Measurements from ENCODE around the gene PFN3.

Gene PFN3

GRCh38 chr5:177437623-177438022 lies 37.2 kb upstream of the PFN3 start:
- no peak for DNase-seq (ENCODE audit: low read depth)

- no peak for DNase-seq (ENCODE audit: low read depth)
Observed at GRCh38 chr5:177435847-177436536, 35.5 kb upstream of the PFN3 start.

- no peak for DNase-seq (ENCODE audit: low read depth)
Observed at GRCh38 chr5:177434942-177435738, 34.7 kb upstream of the PFN3 start.

GRCh38 chr5:177434437-177434836 lies 34.0 kb upstream of the PFN3 start:
- DNase-seq (ENCODE audit: low read depth): no peak

GRCh38 chr5:177433658-177434217 lies 33.3 kb upstream of the PFN3 start:
- no peak for DNase-seq (ENCODE audit: low read depth)

- DNase-seq (ENCODE audit: low read depth): no peak
Observed at GRCh38 chr5:177432839-177433657, 32.6 kb upstream of the PFN3 start.

- no peak for DNase-seq (ENCODE audit: low read depth)
Observed at GRCh38 chr5:177432143-177432838, 31.8 kb upstream of the PFN3 start.

GRCh38 chr5:177431317-177432142 lies 31.1 kb upstream of the PFN3 start:
- no peak for DNase-seq (ENCODE audit: low read depth)

GRCh38 chr5:177430972-177431316 lies 30.5 kb upstream of the PFN3 start:
- DNase-seq (ENCODE audit: low read depth): no peak

GRCh38 chr5:177430140-177430951 lies 29.9 kb upstream of the PFN3 start:
- DNase-seq (ENCODE audit: low read depth): no peak

GRCh38 chr5:177429248-177430040 lies 29.0 kb upstream of the PFN3 start:
- no peak for DNase-seq (ENCODE audit: low read depth)

- DNase-seq (ENCODE audit: low read depth): no peak
Observed at GRCh38 chr5:177428574-177429217, 28.2 kb upstream of the PFN3 start.

- DNase-seq (ENCODE audit: low read depth): no peak
Observed at GRCh38 chr5:177427919-177428573, 27.6 kb upstream of the PFN3 start.

- DNase-seq (ENCODE audit: low read depth): no peak
Observed at GRCh38 chr5:177427211-177427822, 26.9 kb upstream of the PFN3 start.

- no peak for DNase-seq (ENCODE audit: low read depth)
Observed at GRCh38 chr5:177426566-177427210, 26.2 kb upstream of the PFN3 start, which contains the start of gene GRK6. TSS of gene GRK6 (plus strand) at chr5:177426676. CDS start at chr5:177426846, 170 bp downstream.

GRCh38 chr5:177425801-177426565 lies 25.5 kb upstream of the PFN3 start:
- DNase-seq (ENCODE audit: low read depth): peak; percentile 100
